Neural progenitor cell (in vitro differentiated cells): Measurements from ENCODE around the gene SLC6A11.
A peak's percentile ranks its signal among the peaks of the same experiment; 100 is the strongest.

Experiments
- CTCF ChIP-seq: fragments of 200-600 bp; sonication (generic); IDR thresholded peaks from 2 replicates; pipeline ENCODE4 v1.5.1; 2017; ENCODE audit warnings: antibody characterized with exemption, mild to moderate bottlenecking
- EZH2 ChIP-seq: fragments of 200-600 bp; sonication (generic); IDR thresholded peaks from 2 replicates; pipeline ENCODE4 v1.6.1; 2017; ENCODE audit warnings: antibody characterized with exemption, mild to moderate bottlenecking, moderate library complexity
- EZH2phosphoT487 ChIP-seq: fragments of 200-600 bp; sonication (generic); IDR thresholded peaks from 2 replicates; pipeline ENCODE4 v1.6.1; 2017; ENCODE audit warnings: antibody characterized with exemption

GRCh38 chr3:10772271-10773161 lies 43.5 kb upstream of the SLC6A11 start:
- TF ChIP-seq CTCF (peak; percentile 51), EZH2phosphoT487 (no peak), EZH2 (no peak)
